Measurements from ENCODE around the gene LRRC74B.

DNA sequence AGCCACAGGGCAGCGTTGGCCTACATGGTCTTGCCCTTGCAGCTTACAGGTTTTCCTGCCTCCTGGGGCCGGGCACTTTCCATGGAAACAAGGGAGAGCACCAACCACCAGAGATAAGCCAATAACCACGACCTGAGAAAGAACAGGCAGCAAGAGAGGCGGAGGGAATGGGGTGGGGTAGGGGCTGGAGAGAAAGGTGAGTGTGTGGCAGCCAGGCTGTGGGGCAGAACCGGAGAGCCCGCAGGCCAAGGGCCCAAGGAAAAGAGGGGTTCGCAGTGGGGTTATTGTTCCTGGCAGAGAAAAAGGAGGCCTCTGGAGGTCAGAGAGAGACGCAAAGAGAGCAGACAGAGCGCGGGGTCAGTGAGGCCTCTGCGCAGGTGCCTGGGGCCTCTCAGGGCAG lies 33.2 kb downstream of the LRRC74B start:
- no peak for TF ChIP-seq POLR2A (IDR thresholded peaks at IDR 0.05)
- TF ChIP-seq, protein P1, sequence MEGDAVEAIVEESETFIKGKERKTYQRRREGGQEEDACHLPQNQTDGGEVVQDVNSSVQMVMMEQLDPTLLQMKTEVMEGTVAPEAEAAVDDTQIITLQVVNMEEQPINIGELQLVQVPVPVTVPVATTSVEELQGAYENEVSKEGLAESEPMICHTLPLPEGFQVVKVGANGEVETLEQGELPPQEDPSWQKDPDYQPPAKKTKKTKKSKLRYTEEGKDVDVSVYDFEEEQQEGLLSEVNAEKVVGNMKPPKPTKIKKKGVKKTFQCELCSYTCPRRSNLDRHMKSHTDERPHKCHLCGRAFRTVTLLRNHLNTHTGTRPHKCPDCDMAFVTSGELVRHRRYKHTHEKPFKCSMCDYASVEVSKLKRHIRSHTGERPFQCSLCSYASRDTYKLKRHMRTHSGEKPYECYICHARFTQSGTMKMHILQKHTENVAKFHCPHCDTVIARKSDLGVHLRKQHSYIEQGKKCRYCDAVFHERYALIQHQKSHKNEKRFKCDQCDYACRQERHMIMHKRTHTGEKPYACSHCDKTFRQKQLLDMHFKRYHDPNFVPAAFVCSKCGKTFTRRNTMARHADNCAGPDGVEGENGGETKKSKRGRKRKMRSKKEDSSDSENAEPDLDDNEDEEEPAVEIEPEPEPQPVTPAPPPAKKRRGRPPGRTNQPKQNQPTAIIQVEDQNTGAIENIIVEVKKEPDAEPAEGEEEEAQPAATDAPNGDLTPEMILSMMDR (IDR thresholded peaks at IDR 0.05), result no peak
